Kidney glomerular epithelial cell (primary cell): ENCODE data around the gene UPP1.
"Not testable (repeated sequence)": the region's sequence is repeated elsewhere in the genome, so short reads cannot be mapped to it uniquely, and the experiment has no call there.

ENCODE experiments used
- DNase-seq: peaks from one replicate; lab custom pipeline; 2025; lab: John Stamatoyannopoulos, UW

UPP1 gene

DNA sequence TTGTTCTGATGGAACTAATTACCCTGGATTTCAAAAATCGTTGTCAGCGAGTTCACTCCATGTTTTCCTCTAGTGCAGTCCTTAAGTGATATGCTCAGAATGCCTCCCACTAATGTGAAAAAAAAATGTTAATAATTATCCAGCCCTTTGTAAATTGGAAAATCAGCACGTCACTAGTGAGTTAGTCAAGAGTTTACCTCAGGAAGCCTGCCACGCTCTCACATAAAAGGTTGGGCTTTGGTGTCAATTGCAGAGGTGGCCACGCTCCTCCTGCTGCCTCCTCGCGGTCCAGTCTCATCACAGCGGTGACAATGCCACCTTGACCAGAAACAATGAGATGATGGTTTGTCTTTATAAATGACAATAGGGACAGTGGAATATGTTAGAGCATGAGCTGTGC, 22.5 kb downstream of the UPP1 start:
- peak; percentile 55 for DNase-seq

- no peak for DNase-seq
Observed at GRCh38 chr7:48112401-48113165, 23.5 kb downstream of the UPP1 start.

DNA sequence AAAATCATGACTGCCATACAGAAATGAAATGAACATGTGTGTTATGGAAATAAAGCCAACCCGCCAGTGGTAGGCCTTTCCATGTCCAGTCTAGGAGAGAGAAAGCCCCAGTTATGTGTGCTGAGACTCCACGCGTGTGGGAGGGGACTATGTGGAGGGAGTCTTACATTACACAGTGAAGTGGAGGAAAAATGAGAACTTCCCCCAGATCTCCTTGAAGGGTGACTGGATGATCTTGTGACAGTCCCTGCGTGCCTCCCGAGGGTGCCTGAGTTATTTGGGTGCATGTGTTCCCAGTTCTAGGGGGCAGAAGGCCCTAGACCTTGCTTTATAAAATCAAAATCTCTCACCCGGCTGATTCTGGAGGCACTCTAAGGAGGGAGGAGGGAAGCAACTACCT, 24.2 kb downstream of the UPP1 start:
- DNase-seq: no peak

- DNase-seq: no peak
Observed at GRCh38 chr7:48114115-48114514, 25.1 kb downstream of the UPP1 start.

DNA sequence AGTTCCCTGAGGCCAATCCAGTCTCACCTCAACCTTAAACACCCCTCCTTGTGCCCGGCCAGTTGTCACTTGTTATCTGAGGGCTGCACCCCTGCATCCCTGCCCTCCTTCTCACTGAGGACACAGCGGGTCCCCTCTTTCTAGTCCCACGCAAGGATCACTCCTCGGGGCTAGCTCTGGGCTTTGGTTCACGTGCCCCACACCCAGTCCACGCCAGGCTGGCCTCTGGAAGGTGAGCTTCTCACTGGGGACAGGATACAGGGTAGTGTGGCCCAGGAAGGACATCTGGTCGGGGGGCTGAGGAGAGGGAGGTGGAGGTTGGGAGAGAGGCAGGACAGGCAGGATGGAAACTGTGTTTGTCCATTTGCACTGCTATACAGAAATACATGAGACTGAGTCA, 25.5 kb downstream of the UPP1 start:
- DNase-seq: no peak

DNA sequence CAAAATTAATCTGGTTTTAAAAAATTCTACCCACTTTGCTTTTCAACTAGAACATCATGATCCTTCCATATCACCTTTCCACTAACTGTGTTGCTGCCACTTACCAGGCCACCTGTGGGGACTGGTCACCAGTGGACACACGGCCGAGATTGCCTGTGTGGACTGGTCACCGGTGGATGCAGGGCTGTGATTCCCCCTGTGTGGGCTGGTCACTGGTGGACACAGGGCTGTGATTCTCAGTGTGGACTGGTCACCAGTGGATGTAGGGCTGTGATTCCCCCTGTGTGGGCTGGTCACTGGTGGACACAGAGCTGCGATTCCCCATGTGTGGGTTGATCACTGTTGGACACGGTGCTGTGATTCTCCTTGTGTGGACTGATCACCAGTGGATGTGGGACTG, 27.0 kb downstream of the UPP1 start:
- DNase-seq: no peak

DNA sequence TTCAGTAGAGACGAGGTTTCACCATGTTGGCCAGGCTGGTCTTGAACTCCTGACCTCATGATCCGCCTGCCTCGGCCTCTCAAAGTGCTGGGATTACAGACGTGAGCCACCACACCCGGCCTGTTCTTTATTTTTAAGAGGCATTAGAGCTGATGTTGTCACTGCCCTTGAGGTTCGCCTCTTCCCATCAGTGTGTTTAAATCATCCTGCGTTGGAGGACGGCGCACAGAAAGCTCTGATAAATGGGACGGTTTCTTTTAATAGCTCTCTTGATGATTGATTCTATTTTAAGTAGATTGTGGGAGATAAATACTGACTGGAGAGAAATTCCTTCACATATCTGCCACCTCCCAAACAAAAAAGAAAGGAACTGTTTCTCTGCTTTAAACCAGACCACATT, 29.0 kb downstream of the UPP1 start:
- no peak for DNase-seq

GRCh38 chr7:48120536-48120935, 31.5 kb downstream of the UPP1 start:
- DNase-seq: not testable (repeated sequence)

DNA sequence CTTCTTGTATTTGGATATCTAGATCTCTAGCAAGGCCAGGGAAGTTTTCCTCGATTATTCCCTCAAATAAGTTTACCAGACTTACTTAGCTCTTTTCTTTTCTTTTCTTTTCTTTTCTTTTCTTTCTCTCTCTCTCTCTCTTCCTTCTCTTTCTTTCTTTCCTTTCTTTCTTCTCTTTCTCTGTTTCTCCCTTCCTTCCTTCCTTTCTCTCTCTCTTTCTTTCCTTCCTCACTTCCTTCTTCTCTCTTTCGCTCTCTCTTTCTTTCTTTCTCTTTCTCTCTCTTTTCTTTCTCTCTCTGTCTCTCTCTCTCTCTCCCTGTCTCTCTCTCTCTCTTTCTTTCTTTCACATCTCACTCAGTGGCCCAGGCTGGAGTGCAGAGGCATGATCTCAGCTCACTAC, 37.0 kb downstream of the UPP1 start:
- no peak for DNase-seq

GRCh38 chr7:48130658-48131108, 41.6 kb downstream of the UPP1 start:
- DNase-seq: no peak

GRCh38 chr7:48132792-48133191, 43.7 kb downstream of the UPP1 start:
- no peak for DNase-seq

DNA sequence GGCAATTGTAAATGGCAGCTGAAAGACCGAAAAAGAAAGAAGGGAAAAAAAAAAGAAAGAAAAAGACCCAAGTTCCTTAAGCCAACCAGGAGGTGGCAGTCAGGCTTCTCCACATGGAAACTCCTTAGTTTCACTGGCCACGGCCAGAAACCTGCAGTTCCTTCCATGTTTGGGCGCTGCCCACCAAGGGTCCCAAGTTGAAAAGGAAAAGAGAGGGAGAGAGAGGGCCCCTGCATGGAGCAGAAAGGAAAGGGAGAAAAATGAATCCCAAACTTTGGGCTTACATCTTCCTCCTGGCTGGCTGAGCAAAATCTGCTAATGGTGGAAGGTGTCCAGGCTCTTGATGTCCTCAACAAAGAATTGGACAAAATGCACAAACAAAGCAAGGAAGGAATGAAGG, 50.4 kb downstream of the UPP1 start:
- no peak for DNase-seq

GRCh38 chr7:48140001-48140681, 51.1 kb downstream of the UPP1 start:
- DNase-seq: no peak

DNA sequence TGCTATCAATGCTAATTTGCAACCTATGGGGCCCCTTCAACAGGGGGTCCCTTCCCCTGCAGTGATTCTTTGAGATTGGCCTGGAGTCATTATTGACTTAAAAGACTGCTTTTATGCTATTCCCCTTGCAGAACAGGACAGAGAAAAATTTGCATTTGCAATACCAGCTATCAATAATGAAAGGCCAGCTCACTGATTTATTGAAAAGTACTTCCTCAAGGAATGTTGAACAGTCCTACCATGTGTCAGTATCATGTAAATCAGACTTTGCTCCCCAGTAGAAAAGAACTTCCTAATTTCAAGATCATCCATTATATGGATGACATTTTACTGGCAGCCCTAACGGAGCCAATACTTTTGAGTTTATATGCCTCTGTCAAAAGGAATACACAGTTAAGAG, 52.5 kb downstream of the UPP1 start:
- DNase-seq: no peak

GRCh38 chr7:48144291-48144768, 55.3 kb downstream of the UPP1 start:
- DNase-seq: no peak

DNA sequence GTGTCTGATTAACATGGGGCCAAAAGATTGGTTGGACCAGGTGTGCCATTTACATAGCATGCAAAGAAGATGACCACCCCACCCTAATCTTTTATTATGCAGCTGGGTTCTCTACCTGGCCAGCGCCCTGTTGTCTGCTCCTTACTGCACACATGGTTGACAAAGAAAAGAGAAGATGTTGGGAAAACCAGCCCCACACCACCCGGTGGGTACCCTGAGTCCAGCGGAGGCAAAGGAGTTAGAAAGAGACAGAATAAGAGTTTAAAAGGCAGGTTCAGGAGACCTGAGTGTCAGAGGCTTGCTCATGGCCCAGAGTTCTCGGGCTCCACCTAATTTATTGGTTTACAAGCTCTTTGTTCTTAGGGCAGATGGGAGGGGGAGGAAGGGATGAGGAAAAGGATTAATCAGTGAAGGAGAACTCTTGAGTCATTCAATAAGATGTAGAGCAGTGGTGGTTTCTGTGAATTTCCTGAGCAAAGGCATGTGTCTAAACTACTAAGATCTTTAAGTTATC, 58.1 kb downstream of the UPP1 start:
- peak; percentile 26 for DNase-seq

DNA sequence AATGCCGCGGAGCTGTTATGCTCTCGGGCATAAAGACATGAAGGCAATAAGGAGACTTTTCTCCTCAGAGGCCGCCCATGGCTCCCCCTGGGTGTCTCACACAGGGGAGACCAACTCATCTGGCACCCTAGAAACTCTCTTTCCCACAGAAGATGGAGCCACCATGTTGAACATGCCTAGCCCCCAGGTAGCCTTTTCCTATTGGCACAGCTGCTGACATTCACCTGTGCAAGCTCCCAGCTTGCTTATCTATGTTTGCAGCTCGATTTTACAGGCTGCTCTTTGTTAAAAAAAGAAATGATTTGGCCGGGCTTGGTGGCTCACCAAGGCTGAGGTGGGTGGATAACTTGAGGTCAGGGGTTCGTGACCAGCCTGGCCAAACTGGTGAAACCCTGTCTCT, 58.6 kb downstream of the UPP1 start:
- not testable (repeated sequence) for DNase-seq

DNA sequence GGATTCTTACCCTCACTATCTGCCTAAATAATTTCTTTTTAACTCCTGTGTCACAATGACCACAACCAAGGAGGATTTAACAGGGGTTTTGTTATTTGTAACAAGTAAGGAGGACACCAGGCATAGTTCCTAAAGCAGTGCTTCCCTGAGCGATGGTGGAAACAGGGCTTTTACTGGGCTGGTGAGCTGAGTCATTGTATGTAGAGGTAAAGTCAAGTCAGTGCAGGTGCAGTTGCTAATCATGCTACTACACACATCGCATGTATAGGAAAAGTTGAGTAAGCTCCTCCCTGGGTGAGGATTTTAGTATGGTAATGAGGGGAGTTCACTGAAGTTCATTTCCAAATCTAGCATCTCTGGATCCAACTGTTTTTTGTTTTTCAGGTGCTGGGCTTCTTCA, 59.2 kb downstream of the UPP1 start:
- DNase-seq: no peak

GRCh38 chr7:48149058-48149457, 60.0 kb downstream of the UPP1 start:
- DNase-seq: no peak

- no peak for DNase-seq
Observed at GRCh38 chr7:48150086-48150485, 61.0 kb downstream of the UPP1 start.

DNA sequence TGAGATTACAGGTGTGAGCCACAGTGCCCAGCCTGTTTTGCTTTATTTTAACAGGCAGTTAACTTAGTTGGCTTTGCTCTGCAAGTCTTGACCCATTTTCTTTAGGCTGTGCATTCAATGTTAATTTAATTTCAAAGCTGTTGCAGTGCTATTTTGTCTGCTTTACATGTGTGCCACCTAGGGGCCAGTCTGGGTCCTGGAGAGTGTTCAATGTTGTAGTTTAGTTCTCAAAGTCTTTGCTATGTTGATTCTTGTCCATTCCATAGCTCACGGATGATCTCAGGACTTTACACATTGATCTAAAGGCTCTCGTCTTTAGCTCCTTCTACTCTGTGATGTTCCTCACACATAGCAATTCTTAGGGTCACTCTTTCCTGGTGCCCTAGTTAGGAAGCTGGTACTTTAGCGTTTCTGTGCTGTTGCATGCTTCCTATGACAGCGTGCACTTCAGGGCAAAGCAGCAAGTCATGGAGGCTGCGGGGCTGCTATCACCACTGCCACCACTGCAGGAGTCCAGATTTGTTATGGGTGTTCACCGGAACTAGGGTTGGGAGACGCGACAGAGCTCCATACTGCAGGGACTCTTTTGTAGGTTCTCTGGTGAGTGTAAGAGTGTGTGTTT, 65.8 kb downstream of the UPP1 start:
- peak; percentile 39 for DNase-seq
